Measurements from ENCODE around the gene HDAC10.
A peak's percentile ranks its signal among the peaks of the same experiment; 100 is the strongest.
"Not testable (repeated sequence)": the region's sequence is repeated elsewhere in the genome, so short reads cannot be mapped to it uniquely, and the experiment has no call there.

Gene HDAC10

GRCh38 chr22:50217543-50218152, 33.4 kb downstream of the HDAC10 start:
- no peak for DNase-seq (ENCODE audit: low spot score)

GRCh38 chr22:50216684-50217520, 34.2 kb downstream of the HDAC10 start:
- DNase-seq (ENCODE audit: low spot score), result no peak

GRCh38 chr22:50216055-50216683, 34.9 kb downstream of the HDAC10 start:
- no peak for DNase-seq (ENCODE audit: low spot score)

- no peak for DNase-seq (ENCODE audit: low spot score)
Measured at GRCh38 chr22:50215297-50216054, 35.6 kb downstream of the HDAC10 start.

GRCh38 chr22:50213263-50213662, 37.8 kb downstream of the HDAC10 start:
- no peak for DNase-seq (ENCODE audit: low spot score)

GRCh38 chr22:50211147-50211546, 39.9 kb downstream of the HDAC10 start:
- DNase-seq (ENCODE audit: low spot score), result no peak

- no peak for DNase-seq (ENCODE audit: low spot score)
Measured at GRCh38 chr22:50210378-50211139, 40.5 kb downstream of the HDAC10 start.

- peak; percentile 54 for DNase-seq (ENCODE audit: low spot score)
Measured at GRCh38 chr22:50209893-50210292, 41.2 kb downstream of the HDAC10 start.

GRCh38 chr22:50208939-50209892, 41.8 kb downstream of the HDAC10 start:
- DNase-seq (ENCODE audit: low spot score), result no peak

GRCh38 chr22:50208430-50208938, 42.6 kb downstream of the HDAC10 start:
- DNase-seq (ENCODE audit: low spot score), result no peak

GRCh38 chr22:50207383-50208140, 43.5 kb downstream of the HDAC10 start:
- DNase-seq (ENCODE audit: low spot score), result no peak

GRCh38 chr22:50206599-50206998, 44.5 kb downstream of the HDAC10 start:
- no peak for DNase-seq (ENCODE audit: low spot score)

GRCh38 chr22:50205781-50206569, 45.1 kb downstream of the HDAC10 start:
- DNase-seq (ENCODE audit: low spot score), result no peak

GRCh38 chr22:50204998-50205397, 46.1 kb downstream of the HDAC10 start:
- DNase-seq (ENCODE audit: low spot score), result not testable (repeated sequence)

GRCh38 chr22:50204571-50204970, 46.5 kb downstream of the HDAC10 start:
- no peak for DNase-seq (ENCODE audit: low spot score)

- no peak for DNase-seq (ENCODE audit: low spot score)
Measured at GRCh38 chr22:50203288-50203687, 47.8 kb downstream of the HDAC10 start.

- DNase-seq (ENCODE audit: low spot score), result no peak
Measured at GRCh38 chr22:50202130-50202666, 48.9 kb downstream of the HDAC10 start.
